ENCODE measurements around the gene WDFY3.
A peak's percentile ranks its signal among the peaks of the same experiment; 100 is the strongest.

WDFY3 gene

DNA sequence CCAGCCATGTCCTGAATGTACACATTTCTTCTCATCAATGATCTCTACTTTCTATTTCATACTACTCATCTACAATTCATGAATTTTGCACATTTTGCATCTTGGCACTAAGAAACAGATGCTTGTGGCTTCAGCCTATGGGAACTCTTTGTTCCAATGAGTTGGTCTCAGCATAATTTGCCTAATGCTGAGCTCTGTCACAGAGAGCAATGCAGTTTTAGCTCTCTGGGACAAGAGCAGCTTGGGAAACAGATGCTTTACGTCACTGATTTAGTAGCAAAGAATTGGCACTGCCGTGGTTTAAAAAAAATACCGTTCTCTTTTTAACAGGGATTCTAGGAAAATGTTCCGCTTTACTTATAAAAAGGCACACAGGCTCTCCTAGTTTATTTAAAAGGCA is 162.4 kb downstream of the WDFY3 start:
- TF ChIP-seq, protein P1, sequence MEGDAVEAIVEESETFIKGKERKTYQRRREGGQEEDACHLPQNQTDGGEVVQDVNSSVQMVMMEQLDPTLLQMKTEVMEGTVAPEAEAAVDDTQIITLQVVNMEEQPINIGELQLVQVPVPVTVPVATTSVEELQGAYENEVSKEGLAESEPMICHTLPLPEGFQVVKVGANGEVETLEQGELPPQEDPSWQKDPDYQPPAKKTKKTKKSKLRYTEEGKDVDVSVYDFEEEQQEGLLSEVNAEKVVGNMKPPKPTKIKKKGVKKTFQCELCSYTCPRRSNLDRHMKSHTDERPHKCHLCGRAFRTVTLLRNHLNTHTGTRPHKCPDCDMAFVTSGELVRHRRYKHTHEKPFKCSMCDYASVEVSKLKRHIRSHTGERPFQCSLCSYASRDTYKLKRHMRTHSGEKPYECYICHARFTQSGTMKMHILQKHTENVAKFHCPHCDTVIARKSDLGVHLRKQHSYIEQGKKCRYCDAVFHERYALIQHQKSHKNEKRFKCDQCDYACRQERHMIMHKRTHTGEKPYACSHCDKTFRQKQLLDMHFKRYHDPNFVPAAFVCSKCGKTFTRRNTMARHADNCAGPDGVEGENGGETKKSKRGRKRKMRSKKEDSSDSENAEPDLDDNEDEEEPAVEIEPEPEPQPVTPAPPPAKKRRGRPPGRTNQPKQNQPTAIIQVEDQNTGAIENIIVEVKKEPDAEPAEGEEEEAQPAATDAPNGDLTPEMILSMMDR (IDR thresholded peaks at IDR 0.05): no peak
- DNase-seq (ENCODE audit: low spot score): no peak
- Histone ChIP-seq H3K4me3 (no peak overlapping the region), H3K27ac (peak overlapping the region in 1 of 2 donors; percentile 1)

DNA sequence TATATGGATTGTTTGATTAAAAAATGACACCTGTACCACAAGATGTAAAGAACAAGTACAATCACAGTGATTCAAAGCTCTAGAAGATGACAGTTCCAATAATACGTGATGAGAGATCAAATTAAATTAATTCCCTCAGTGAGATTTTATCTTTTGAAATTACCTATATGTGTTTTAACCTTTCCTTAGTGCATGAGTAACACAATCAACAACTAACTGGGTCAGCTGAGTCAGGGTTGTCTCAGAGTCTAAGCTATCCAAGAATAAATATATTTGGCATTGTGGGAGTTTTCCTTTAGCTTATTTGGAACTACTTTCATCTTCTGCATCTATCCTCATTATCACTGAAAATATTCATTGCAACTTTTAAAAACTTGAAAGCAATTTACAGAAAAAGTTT is 162.8 kb downstream of the WDFY3 start:
- TF ChIP-seq, protein P1 (IDR thresholded peaks at IDR 0.05): no peak
- H3K4me3 ChIP-seq: no peak overlapping the region
- H3K27ac ChIP-seq: peak overlapping the region in 1 of 2 donors; percentile 1
- no peak for DNase-seq (ENCODE audit: low spot score)

DNA sequence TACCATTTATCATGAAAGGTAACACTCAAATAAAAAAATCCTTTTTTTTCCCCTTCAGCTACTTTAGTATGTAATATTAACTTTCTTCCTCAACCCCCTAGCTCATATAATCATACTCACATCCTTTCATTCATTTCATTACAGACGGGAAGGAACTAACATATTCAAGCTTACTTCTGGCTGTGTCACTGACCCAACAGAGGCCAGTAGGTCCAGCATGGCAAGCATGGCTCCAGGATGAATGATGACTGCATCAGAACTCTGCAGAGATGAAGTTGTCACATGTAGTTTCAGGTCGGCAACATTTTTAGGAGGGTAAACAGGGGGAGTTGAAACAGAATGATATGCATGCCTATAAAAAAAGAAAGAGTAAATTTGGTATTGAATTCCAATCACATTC is 163.4 kb downstream of the WDFY3 start:
- TF ChIP-seq, protein P1 (IDR thresholded peaks at IDR 0.05): no peak
- DNase-seq (ENCODE audit: low spot score): no peak
- Histone ChIP-seq H3K27ac (no peak overlapping the region), H3K4me3 (no peak overlapping the region)

DNA sequence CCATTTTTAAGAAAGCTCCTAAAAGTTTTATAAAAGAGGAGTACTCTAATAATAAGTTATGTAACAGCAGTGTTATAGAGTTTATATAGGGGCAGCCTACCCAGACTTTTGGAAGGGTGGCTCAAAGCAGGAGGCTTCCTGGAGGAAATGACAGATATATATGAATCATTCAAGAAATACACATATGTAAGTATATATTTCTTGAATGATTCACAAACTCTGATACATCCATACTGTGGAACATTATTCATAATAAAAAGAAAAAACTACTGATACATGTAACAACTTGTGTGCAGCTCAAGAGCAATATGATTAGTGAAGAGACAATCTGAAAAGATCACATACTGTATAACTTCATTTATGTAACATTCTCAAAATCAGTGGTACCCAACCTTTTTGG is 166.2 kb downstream of the WDFY3 start:
- DNase-seq (ENCODE audit: low spot score): no peak
- H3K27ac ChIP-seq: no peak overlapping the region
- H3K4me3 ChIP-seq: no peak overlapping the region
- TF ChIP-seq, protein P1 (IDR thresholded peaks at IDR 0.05): no peak

DNA sequence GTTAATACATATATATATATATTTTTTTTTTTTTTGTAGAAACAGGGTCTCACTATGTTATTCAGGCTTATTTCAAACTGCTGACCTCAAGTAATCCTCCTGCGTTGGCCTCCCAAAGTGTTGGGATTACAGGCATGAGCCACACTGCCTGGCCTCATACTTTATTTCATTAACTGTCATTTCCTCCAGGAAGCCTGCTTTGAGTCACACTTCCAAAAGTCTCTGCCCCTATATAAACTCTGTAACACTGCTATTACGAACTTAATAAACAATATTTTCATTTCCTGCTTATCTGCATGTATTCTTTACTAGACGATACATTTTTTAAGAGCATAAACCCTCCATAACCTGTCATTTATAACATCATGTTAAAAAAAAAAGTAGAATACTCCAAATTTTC is 167.2 kb downstream of the WDFY3 start:
- TF ChIP-seq, protein P1 (IDR thresholded peaks at IDR 0.05): no peak
- DNase-seq (ENCODE audit: low spot score): no peak
- Histone ChIP-seq H3K27ac (no peak overlapping the region), H3K4me3 (no peak overlapping the region)

DNA sequence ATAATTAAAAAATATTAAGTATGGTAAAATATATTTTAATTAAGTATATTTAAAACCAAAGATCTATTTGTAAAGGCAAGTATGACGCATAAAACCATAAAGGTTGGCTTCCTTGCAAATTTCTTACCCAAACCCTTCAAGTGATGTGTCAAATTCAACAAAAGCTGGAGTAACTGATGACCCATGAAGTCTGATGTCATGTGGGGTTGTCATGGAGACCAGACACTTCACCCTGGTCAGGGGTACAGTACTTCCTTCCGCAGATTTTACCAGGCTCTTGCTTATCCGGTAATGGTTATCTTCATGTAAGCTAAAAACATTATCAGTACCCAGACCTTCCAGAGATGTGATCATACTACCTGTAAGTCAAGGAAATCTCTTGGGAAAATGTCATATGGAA is 170.1 kb downstream of the WDFY3 start:
- no peak for DNase-seq (ENCODE audit: low spot score)
- Histone ChIP-seq H3K4me3 (no peak overlapping the region), H3K27ac (no peak overlapping the region)
- TF ChIP-seq, protein P1 (IDR thresholded peaks at IDR 0.05): no peak

DNA sequence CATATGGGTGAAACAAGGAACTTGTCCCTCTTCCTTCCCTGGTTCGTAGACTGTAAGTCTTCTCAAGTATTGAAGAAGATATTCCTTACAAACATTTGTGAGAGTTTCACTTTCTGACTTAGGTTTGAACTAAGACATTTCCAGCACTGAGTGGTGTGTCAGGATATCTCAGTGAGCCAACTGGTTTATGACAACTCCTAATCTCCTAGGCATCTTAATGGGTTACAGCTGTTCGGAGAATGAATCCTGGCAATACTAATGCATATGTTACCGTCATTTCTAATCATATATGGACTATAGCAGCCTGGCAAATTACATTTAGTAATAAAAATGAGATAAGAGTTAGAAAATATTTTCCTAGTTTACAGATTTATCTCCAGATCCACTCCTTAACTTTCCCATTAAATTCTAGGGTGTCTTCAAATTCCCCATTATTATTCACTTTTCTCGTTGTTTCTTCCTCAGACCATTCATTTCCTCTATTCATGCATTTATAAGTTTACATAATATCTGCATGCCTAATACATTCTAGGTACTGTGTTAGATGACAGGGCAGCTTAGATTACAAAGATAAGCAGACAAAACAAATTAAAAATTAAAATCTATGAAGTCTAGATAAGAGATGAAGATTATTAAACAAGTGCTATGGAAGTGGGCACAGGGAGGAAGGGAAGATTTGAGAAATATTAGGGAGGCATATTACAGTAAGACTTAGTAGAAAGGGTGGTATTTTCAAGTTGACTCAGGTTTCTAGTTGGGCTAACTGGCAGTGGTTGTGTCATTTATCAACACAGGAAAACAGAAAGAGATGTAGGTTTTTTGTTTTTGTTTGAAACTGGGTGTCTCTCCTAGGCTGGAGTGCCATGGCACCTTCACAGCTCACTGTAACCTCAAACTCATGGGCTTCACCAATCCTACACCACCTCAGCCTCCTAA is 173.9 kb downstream of the WDFY3 start:
- TF ChIP-seq, protein P1 (IDR thresholded peaks at IDR 0.05): no peak
- Histone ChIP-seq H3K27ac (no peak overlapping the region), H3K4me3 (no peak overlapping the region)
- DNase-seq (ENCODE audit: low spot score): no peak

All from coronary artery (tissue), 2 donors.